Epidermal melanocyte (primary cell): Measurements from ENCODE around the gene CCN5.
"Not testable (repeated sequence)": the region's sequence is repeated elsewhere in the genome, so short reads cannot be mapped to it uniquely, and the experiment has no call there.

Source experiments
- DNase-seq: peaks from one replicate; pipeline ENCODE4 v3.0.0; 2011; ENCODE audit warnings: low spot score; ENCODE audit not compliant: insufficient read length

Gene CCN5

GRCh38 chr20:44695295-44695673 lies 19.9 kb upstream of the CCN5 start:
- DNase-seq = no peak

- no peak for DNase-seq
Observed at GRCh38 chr20:44695674-44696300, 19.4 kb upstream of the CCN5 start.

GRCh38 chr20:44696315-44696714 lies 18.9 kb upstream of the CCN5 start:
- no peak for DNase-seq

GRCh38 chr20:44697041-44697440 lies 18.1 kb upstream of the CCN5 start:
- DNase-seq = not testable (repeated sequence)

GRCh38 chr20:44698351-44698750 lies 16.8 kb upstream of the CCN5 start:
- no peak for DNase-seq

GRCh38 chr20:44700306-44700705 lies 14.9 kb upstream of the CCN5 start:
- no peak for DNase-seq

GRCh38 chr20:44701118-44701857 lies 13.9 kb upstream of the CCN5 start:
- no peak for DNase-seq

GRCh38 chr20:44701858-44702256 lies 13.3 kb upstream of the CCN5 start:
- no peak for DNase-seq

- DNase-seq = peak; percentile 67
Observed at GRCh38 chr20:44702776-44703175, 12.4 kb upstream of the CCN5 start.

- DNase-seq = no peak
Observed at GRCh38 chr20:44703183-44703925, 11.8 kb upstream of the CCN5 start.

GRCh38 chr20:44703956-44704488 lies 11.1 kb upstream of the CCN5 start:
- DNase-seq = no peak

GRCh38 chr20:44704551-44704971 lies 10.6 kb upstream of the CCN5 start:
- DNase-seq = no peak

GRCh38 chr20:44705364-44706094 lies 9.6 kb upstream of the CCN5 start:
- DNase-seq = no peak

GRCh38 chr20:44706301-44707017 lies 8.7 kb upstream of the CCN5 start:
- DNase-seq = peak; percentile 45

- DNase-seq = no peak
Observed at GRCh38 chr20:44707018-44707579, 8.1 kb upstream of the CCN5 start.

GRCh38 chr20:44709380-44709779 lies 5.8 kb upstream of the CCN5 start:
- DNase-seq = no peak

- DNase-seq = no peak
Observed at GRCh38 chr20:44709797-44710196, 5.4 kb upstream of the CCN5 start.

- no peak for DNase-seq
Observed at GRCh38 chr20:44711237-44711636, 3.9 kb upstream of the CCN5 start.

GRCh38 chr20:44714102-44714700 lies 968 bp upstream of the CCN5 start:
- no peak for DNase-seq
